NCI-H345 treated with DMSO at 0.1 percent for 48 hours (cell line): Measurements from ENCODE around the gene AFG3L2.

Experiments
- DNase-seq: peaks from one replicate; lab custom pipeline; 2025; ENCODE audit not compliant: unreplicated experiment; lab: John Stamatoyannopoulos, UW

The AFG3L2 gene

GRCh38 chr18:12327510-12328178 is 49.4 kb downstream of the AFG3L2 start:
- no peak for DNase-seq

DNA sequence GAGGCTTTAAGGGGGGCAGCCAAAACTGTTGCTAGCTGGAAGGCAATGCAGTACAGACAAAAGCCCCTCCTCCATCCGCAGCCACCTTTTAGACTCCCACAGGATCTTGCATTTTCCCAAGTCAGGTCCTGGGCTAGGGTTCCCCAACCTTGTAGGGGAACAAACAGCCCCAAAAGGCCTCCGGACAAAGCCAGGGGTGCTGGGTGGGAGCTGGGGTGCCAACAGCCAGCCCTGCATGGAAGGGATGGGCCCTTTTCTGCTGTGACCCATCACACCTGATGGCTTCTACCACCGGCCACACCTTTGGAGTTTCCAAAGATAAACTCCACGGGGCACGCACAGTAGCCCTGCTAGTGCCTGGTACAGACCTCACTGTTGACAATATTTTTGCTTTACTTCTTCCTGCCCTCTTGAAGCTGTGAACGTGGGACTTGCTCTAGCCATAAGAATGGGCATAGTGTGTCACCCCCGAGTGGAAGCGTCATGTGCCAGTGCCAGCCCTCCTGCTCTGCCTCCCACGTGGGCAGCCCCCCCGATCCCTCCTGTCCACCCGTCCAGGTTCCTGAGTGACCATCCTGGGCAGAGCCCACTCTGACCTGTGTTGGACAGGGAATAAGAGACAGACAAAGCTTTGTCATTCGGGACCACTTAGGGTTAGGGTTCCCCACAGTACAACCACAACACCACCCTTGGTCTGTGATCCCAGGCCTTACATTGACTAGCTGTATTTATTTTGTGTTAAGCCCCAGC is 50.1 kb downstream of the AFG3L2 start:
- no peak for DNase-seq

GRCh38 chr18:12325726-12326245 is 51.2 kb downstream of the AFG3L2 start:
- no peak for DNase-seq

GRCh38 chr18:12324991-12325725 is 51.9 kb downstream of the AFG3L2 start:
- DNase-seq, result no peak

- DNase-seq, result no peak
Observed at GRCh38 chr18:12321333-12321732, 55.7 kb downstream of the AFG3L2 start.

DNA sequence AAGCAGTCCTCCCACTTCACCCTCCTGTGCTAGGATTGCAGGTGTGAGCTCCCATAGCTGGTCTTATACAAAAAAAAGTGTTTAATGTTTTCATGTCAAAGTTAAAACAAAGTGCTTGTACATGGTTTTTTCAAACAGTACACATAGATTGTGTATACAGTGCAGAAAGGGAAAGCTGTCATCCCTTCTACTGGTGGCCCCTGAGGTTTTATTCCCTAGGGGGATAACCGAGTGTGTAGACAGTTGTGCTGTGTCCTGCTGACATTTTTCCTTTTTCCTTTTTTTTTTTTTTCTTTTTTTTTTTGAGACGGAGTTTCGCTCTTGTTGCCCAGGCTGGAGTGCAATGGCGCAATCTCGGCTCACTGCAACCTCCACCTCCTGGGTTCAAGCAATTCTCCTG is 58.2 kb downstream of the AFG3L2 start:
- no peak for DNase-seq

- no peak for DNase-seq
Observed at GRCh38 chr18:12318334-12318697, 58.7 kb downstream of the AFG3L2 start.

DNA sequence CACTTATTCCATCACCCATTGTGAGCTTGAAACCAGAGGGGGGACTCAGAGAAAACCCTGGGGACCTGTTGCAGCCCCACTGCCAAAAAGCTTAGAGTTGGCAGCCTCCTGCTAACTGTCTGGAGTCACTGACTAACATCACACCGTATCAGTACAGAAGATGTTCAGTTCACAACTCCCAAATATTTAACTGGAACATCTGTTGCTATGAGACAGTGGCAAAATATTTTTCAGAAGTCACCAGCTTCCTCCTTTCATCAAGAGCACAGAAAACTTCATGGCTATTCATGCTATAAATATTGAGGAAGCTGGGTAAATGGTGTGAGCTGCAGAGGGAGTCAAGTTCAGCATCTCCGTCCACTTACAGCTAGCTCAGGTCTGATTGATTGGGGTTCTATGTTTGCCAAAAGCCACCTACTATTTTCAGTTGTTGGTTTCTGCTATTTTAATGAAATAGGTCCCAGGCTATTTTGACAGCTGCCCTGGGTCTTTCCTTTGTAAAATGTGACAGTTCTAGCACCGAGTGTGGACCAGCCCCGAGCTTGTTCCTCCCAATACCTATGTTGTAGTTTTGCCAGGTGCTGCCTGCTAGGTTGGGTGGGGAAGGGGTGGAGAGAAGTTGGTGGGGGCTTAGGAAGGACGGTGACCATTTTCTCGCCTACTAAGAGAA is 59.2 kb downstream of the AFG3L2 start:
- no peak for DNase-seq

DNA sequence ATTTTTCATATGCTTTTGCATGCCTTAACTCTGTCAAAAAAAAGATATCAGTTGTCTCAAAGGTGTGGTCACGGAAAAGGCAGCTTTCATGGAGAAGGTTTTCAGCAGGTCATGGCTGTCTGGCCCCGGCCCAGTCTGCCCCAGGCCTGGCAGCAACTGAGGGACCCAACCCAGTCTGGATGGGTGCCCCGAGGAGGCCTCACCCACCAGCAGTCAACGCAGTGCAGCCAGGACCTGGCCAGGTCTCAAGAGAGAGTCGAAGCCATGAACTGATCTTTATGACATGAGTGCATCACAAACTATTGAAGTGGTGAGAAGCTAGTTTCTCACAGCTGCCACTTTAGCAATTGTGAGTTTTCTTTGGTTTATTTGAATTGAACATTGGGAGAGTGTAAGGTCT is 61.1 kb downstream of the AFG3L2 start:
- DNase-seq, result no peak

DNA sequence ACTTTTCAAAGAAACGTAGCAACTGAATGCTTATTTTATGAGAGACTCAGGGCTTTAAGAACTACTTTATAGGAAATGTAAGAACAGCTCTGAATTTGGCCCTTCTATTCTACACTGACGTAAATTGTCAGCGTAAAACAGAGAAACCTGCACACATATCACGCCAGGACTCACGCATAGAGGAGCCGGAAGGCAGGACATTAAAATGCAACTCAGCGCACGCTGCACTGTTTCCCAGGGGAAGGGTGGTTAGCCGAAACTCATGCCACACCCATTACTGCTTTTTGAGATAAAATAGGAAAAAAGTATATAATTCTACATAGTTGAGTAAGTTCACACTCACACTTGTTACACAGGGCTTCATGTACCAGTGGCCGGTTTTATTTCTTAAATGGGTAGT is 61.5 kb downstream of the AFG3L2 start:
- no peak for DNase-seq

DNA sequence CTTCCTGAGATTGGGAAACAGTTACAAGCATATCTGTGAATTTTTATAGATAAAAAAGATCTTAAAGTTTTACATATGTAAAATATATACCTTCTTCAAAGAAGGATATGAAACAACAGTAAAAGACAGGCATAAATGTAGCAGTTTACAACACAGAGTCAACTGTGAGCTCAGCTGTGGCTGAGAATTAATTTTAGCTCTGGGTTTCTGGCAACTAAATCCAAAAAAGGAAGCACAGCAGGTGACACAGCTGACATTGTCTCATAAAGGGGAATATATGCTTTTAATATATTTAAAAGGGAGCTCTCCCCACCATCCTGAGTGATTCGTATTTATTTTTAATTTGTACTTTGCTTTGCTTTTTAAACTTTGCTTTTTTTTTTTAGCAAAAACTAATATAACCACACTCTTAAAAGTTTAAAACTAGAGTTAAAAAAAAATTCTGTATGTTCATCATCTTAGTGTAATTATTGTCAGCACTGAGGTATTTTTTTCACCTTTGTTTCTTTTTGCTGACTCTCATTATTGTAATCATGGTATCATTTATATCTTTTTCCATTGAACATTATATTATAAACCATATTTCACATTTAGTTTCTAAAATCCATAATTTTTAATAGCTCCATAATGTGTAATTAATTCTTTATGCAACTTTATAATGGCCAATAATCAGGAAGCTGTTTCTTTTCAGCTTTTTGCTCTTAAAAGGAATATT is 62.3 kb downstream of the AFG3L2 start:
- no peak for DNase-seq

DNA sequence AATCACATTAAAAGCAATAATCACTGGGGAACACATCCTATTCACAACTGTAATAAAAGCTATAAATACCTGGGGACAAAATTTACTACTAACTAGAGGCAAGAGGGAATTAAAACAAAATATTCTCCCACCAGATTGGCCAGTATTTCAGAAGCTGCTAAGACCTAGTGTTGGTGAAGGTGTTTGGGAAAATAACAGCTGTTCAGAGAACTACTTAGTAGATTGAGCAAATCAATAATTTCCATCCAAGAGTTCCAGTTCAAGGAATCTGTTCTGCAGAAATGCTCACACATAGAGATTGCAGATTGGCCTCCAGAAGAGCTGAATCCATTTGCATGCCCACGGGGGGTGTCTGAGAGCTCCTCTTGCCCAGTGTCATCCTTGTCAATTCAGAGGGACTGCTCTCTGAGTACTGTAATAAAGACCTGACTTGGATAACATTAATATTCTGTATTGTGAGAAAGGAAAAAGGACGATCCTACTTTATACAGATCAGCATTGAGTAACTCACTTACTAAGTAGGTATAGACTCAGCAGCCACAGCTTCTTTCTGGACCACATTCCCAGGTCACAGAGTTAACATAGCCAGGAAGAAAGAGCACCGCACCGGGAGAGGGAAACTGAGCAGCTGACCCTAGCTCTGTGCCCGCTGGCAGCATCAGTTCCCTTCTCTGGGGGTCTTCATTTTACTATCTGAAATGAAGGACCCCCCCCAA is 63.3 kb downstream of the AFG3L2 start:
- no peak for DNase-seq

- no peak for DNase-seq
Observed at GRCh38 chr18:12312976-12313375, 64.1 kb downstream of the AFG3L2 start.

- no peak for DNase-seq
Observed at GRCh38 chr18:12310762-12311161, 66.3 kb downstream of the AFG3L2 start.

DNA sequence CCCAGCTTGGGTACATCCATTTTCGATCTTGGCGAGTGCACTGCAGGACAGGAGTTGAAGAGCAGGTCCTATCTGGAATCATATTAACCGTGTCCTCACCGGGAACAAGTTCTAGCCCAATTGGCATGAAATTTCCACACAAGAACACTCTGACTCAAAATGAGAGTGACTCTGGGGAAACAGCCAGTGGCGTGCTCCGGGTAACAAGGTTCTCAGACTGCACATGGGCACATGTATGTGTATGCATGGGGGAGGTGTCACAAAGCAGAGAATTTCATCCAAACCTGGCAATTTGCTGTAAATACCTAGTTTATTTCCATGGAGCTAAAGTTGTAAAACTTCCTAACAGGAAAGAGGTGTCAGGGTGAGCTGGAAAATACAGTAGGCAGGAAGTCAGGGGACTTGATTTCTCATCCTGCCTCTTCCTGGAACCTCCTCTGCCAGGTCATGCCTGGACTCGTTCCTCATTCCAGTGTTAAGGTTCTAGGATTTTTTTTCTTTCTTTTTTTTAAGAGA is 67.3 kb downstream of the AFG3L2 start:
- DNase-seq, result no peak

DNA sequence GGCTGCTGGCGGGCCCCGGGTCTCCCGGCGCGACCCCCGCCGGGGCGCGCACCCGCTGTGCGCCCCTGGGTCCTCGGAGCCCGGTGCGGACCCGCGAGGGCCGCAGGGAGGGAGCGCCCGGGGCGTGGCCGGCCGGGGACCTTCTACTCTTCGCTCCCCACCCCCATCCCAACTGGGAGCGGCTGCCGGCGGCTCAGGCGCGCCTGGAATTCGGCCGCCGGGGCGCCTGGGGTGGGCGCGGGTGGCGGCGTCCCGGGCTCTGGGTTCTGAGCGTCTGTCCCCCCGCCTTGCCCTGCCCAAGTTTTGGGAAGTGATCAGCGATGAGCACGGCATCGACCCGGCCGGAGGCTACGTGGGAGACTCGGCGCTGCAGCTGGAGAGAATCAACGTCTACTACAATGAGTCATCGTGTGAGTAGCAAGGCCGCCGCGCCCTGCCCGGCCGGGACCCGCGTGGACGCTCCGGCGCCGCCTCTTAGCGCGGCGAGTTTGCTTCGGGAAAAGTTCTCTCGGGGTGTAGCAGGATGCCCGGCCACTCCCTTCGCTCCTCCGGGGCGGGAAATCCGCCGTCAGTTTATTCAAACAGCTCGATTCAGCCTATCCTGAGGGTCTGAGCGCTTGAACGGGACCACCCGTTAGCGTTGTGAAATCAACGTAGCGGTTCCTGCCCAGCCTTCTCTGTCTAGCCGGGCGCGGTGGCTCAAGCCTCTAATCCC is 68.5 kb downstream of the AFG3L2 start:
- no peak for DNase-seq

DNA sequence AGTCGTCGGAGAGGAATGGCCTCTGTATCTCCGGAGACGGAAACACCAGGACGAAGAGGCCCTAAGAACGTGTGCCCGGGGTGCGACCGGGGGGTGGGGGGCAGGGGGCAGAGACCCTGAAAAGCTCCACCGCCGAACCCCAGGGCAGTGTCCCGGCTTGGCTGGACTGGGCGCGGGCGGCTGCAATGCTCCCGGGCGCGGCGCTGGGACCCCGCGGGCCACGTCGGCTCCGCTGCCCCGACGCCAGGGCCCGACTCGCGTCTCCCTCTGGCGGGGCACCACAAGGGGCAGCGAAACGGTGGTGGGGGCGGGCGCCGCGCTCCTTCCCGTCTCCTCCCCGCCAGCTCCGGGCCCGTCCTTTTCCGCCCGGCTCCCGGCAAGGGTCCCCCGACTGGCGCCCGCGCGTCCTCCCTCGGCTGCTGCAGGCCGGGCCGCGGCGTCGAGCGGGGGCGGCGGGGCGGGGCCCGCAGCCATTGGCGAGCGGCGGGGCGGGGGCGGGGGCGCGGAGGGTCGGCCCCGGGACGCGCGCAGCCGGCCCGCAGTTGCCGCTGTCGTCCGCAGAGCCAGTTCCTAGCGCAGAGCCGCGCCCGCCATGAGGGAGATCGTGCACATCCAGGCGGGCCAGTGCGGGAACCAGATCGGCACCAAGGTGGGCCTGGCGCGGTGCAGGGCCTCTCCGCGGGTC is 69.2 kb downstream of the AFG3L2 start, which contains the start of gene TUBB6:
TUBB6 (plus strand) TSS at position 541 of the 685 bp plus-strand sequence; CDS start at position 593, 52 bp downstream.
- no peak for DNase-seq
